GM12892 (cell line): ENCODE results near the gene LHFPL2.

Source experiments
- POLR2A ChIP-seq: IDR thresholded peaks from 2 replicates; pipeline ENCODE4 v1.6.1; 2011; ENCODE audit warnings: low read depth, low read length, control low read depth
- TAF1 ChIP-seq: IDR thresholded peaks from 2 replicates; pipeline ENCODE4 v1.6.1; 2011; ENCODE audit warnings: low read depth, mild to moderate bottlenecking, control low read depth, low read length, borderline replicate concordance

DNA sequence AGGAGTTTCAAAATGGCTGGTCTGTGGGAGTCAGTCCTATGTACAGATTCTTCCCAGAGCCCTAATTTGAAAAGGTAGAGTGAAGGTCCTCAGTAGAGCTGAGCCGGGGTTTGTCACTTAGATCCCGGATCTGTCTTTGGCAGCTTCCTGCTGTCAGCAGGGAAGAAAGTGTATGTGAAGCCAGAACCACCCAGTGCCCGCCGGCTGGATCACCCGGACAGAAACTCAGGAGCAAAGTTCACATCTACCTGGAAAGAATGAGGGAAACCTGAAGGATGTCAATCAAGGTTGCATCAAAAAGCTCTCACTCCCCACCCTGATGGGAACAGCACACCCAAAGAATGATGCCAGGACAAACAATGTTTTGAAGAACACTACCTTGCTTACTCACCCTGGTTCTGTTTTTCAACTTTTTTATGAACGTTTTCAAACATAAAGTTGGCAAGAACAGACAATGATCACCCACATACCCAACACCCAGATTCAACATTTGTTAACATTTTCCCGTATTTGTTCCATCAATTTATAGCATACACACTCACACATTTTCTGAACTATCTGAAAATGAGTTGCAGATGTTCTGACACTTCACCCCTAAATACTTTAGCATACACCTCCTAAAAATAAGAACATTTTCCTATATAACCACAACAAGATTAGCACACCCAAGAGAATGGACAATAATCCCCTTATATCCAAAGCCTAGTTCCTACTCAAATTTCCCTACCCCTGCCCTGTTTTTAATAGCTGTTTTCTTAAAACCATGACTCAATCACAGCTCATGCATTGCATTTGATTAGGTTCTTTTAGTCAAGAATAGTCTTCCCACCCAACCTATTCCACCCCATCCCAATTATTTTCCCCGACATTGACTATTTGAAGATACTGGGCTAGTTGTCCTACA, 133.9 kb downstream of the LHFPL2 start:
- TF ChIP-seq POLR2A, result no peak
- no peak for TF ChIP-seq TAF1
